ENCODE measurements around the gene PIM3. TPM values are rescaled to one million over a fixed set of nuclear protein-coding genes. Genes with fewer than 3 reads are reported as not detected.

Gene PIM3
- total RNA-seq, 4 donors from 2014 or later, result 31.7 to 106 (median 53.6) TPM

GRCh38 chr22:49994361-49995040 is 33.9 kb downstream of the PIM3 start:
- TF ChIP-seq CTCF (IDR thresholded peaks at IDR 0.05) (no peak), POLR2A (IDR thresholded peaks at IDR 0.05) (no peak)
- no peaks in the 10 kb centered on the region for H3K4me1 ChIP-seq
- no peak for DNase-seq
- peaks cover 0 to 9% of the 10 kb centered on the region in 2 donors for H3K9me3 ChIP-seq
- H3K27me3 ChIP-seq, result no peaks in the 10 kb centered on the region
- intact Hi-C loops (cut with DNase I; ENCODE audit: low total_unique reads), result no loop called here
- H3K4me3 ChIP-seq, result no peak overlapping the region
- no peaks in the 10 kb centered on the region for H3K36me3 ChIP-seq
- H3K27ac ChIP-seq, result no peak overlapping the region

GRCh38 chr22:49995041-49995360 is 34.4 kb downstream of the PIM3 start:
- H3K4me1 ChIP-seq, result no peaks in the 10 kb centered on the region
- TF ChIP-seq CTCF (IDR thresholded peaks at IDR 0.05) (no peak), POLR2A (IDR thresholded peaks at IDR 0.05) (no peak)
- H3K4me3 ChIP-seq, result no peak overlapping the region
- no peak overlapping the region for H3K27ac ChIP-seq
- H3K9me3 ChIP-seq, result peaks cover 0 to 9% of the 10 kb centered on the region in 2 donors
- peaks cover 0 to under 1% of the 10 kb centered on the region in 2 donors for H3K27me3 ChIP-seq
- no peaks in the 10 kb centered on the region for H3K36me3 ChIP-seq
- no peak for DNase-seq
- intact Hi-C loops (cut with DNase I; ENCODE audit: low total_unique reads), result no loop called here

GRCh38 chr22:49995361-49996118 is 35.0 kb downstream of the PIM3 start:
- no peak for DNase-seq
- Histone ChIP-seq H3K4me3 (no peak overlapping the region), H3K36me3 (no peaks in the 10 kb centered on the region), H3K4me1 (no peaks in the 10 kb centered on the region), H3K27me3 (peaks cover 0 to 6% of the 10 kb centered on the region in 2 donors), H3K27ac (no peak overlapping the region), H3K9me3 (peaks cover 0 to 9% of the 10 kb centered on the region in 2 donors)
- intact Hi-C loops (cut with DNase I; ENCODE audit: low total_unique reads), result no loop called here
- TF ChIP-seq CTCF (IDR thresholded peaks at IDR 0.05) (no peak), POLR2A (IDR thresholded peaks at IDR 0.05) (no peak)

GRCh38 chr22:49996119-49996517 is 35.5 kb downstream of the PIM3 start:
- Histone ChIP-seq H3K9me3 (peaks cover 0 to 3% of the 10 kb centered on the region in 2 donors), H3K27me3 (peaks cover 0 to 6% of the 10 kb centered on the region in 2 donors), H3K36me3 (no peaks in the 10 kb centered on the region), H3K27ac (no peak overlapping the region), H3K4me3 (no peak overlapping the region), H3K4me1 (no peaks in the 10 kb centered on the region)
- intact Hi-C loops (cut with DNase I; ENCODE audit: low total_unique reads), result no loop called here
- TF ChIP-seq POLR2A (IDR thresholded peaks at IDR 0.05) (no peak), CTCF (IDR thresholded peaks at IDR 0.05) (no peak)
- no peak for DNase-seq

DNA sequence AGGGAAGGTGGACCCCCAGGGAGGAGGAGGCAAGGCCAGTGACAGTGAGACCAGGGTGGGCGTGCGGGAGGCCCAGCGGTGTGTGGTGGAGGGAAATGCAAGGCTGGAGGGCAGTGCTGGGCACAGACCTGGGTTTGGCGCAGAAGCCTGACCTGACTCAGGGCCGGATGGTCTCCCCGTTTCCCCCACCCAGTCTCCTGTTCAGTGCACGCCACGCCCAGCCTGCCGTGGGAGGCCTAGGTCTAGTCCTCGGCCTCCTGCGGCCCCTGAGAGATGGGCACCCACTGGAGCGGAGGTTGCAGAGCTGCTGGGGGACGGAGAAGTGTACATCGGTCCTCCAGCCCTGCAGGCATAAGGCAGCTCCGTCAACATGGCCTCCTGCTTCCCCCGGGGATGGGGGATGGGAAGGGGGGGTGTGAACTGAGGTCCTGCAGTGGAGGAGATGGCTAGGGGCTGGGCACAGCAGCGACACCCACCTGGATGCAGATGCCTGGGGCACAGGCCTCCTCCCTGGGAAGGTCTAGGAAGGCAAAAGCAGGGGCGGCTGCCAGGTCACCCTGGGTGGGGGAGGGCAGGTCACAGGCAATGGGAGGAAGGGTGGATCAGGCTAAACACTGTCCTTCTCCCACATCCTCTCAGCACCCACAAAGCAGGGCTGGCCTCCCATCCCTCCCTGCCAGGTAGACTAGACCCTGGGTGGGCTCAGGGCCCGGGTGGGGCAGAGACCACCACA is 36.1 kb downstream of the PIM3 start:
- Histone ChIP-seq H3K27me3 (peaks cover 0 to 6% of the 10 kb centered on the region in 2 donors), H3K36me3 (no peaks in the 10 kb centered on the region), H3K4me1 (no peaks in the 10 kb centered on the region), H3K4me3 (no peak overlapping the region), H3K9me3 (no peaks in the 10 kb centered on the region), H3K27ac (no peak overlapping the region)
- intact Hi-C loops (cut with DNase I; ENCODE audit: low total_unique reads), result no loop called here
- no peak for TF ChIP-seq POLR2A (IDR thresholded peaks at IDR 0.05)
- no peak for TF ChIP-seq CTCF (IDR thresholded peaks at IDR 0.05)
- DNase-seq, result no peak

Data from uterus (tissue), 4 donors.